K562 (cell line): ENCODE measurements around the gene GABPB2. TPM values are rescaled to one million over a fixed set of nuclear protein-coding genes. Genes with fewer than 3 reads are reported as not detected.
A peak's percentile ranks its signal among the peaks of the same experiment; 100 is the strongest.

Source experiments
- BRCA1 ChIP-seq, 2 experiments: fragments of 450-650 bp in 1 of 2; sonication (generic) in 1 of 2; formaldehyde crosslinking in 1 of 2; IDR thresholded peaks; 2 replicates each; pipeline versions ENCODE4 v1.5.0 to v1.6.1; 2017 to 2020; ENCODE audit warnings: mild to moderate bottlenecking in 1 of 2, missing genetic modification reagents in 1 of 2
- CBX5 ChIP-seq: IDR thresholded peaks from 2 replicates; pipeline ENCODE4 v1.6.1; 2014; ENCODE audit warnings: low read depth, borderline replicate concordance
- CHD1 ChIP-seq: fragments of 200-600 bp; sonication (generic); IDR thresholded peaks from one replicate; pipeline ENCODE4 v1.6.1; 2012; ENCODE audit warnings: mild to moderate bottlenecking, moderate library complexity, low read length, inconsistent platforms
- CTBP1 ChIP-seq: fragments of 450-650 bp; IDR thresholded peaks from 2 replicates; pipeline ENCODE4 v1.6.1; 2016; ENCODE audit warnings: borderline replicate concordance
- ELF2 ChIP-seq: fragments of 250-450 bp; sonication (Bioruptor Pico); IDR thresholded peaks from 2 replicates; pipeline ENCODE4 v1.5.0; 2021; ENCODE audit warnings: mild to moderate bottlenecking
- LEF1 ChIP-seq: fragments of 450-650 bp; IDR thresholded peaks from 2 replicates; pipeline ENCODE4 v1.6.1; 2016; ENCODE audit warnings: mild to moderate bottlenecking
- NFIX ChIP-seq: fragments of 250-450 bp; sonication (Bioruptor Pico); IDR thresholded peaks from 2 replicates; pipeline ENCODE4 v1.4.0; 2020; ENCODE audit warnings: low read depth, mild to moderate bottlenecking, moderate library complexity
- PRMT5 ChIP-seq: sonication (generic); formaldehyde crosslinking; IDR thresholded peaks from 2 replicates; pipeline ENCODE4 v1.5.0; 2020; ENCODE audit warnings: missing genetic modification reagents
- PTBP1 ChIP-seq: fragments of 200-400 bp; formaldehyde crosslinking; IDR thresholded peaks from 2 replicates; pipeline ENCODE4 v1.6.1; 2017; ENCODE audit warnings: low read depth, low read length
- RAD51 ChIP-seq: fragments of 450-650 bp; IDR thresholded peaks from 2 replicates; pipeline ENCODE4 v1.7.1; 2016; ENCODE audit warnings: low read depth, mild to moderate bottlenecking, borderline replicate concordance
- RBM25 ChIP-seq: fragments of 200-400 bp; formaldehyde crosslinking; IDR thresholded peaks from 2 replicates; pipeline ENCODE4 v1.6.1; 2018; ENCODE audit warnings: low read length, low read depth, moderate library complexity; ENCODE audit not compliant: severe bottlenecking
- RBM34 ChIP-seq: fragments of 200-400 bp; formaldehyde crosslinking; IDR thresholded peaks from 2 replicates; pipeline ENCODE4 v1.6.1; 2018; ENCODE audit warnings: low read length, borderline replicate concordance; ENCODE audit not compliant: insufficient read depth
- SIRT6 ChIP-seq: IDR thresholded peaks from one replicate; pipeline ENCODE4 v1.6.1; 2012; ENCODE audit warnings: low read depth, mild to moderate bottlenecking, control low read depth, inconsistent platforms, low read length, moderate library complexity
- ZKSCAN8 ChIP-seq: fragments of 200-800 bp; sonication (Bioruptor generic); IDR thresholded peaks from 2 replicates; pipeline ENCODE4 v1.6.1; 2016; ENCODE audit warnings: missing genetic modification characterization, missing compliant biosample characterization
- ZNF165 ChIP-seq: fragments of 250-450 bp; sonication (Bioruptor Pico); IDR thresholded peaks from 2 replicates; pipeline ENCODE4 v1.4.0; 2020; ENCODE audit warnings: borderline replicate concordance
- ZNF24 ChIP-seq: fragments of 450-650 bp; IDR thresholded peaks from 2 replicates; pipeline ENCODE4 v1.6.1; 2016
- ZNF324 ChIP-seq: fragments of 250-450 bp; sonication (Bioruptor Pico); IDR thresholded peaks from 2 replicates; pipeline ENCODE4 v1.4.0; 2020; ENCODE audit warnings: mild to moderate bottlenecking
- ZNF431 ChIP-seq: sonication (generic); formaldehyde crosslinking; IDR thresholded peaks from 2 replicates; pipeline ENCODE4 v1.8.0; 2022; ENCODE audit warnings: mild to moderate bottlenecking, missing genetic modification reagents
- polyA plus RNA-seq, 8 experiments: library from polyadenylated mRNA; depleted of rRNA in 4 of 8; stranded (reverse) in 5 of 8; unstranded in 3 of 8; fragments of >200 nt; fragmentation: Nextera tagmentation in 2 of 8; fragmentation: Illumina TruSeq in 1 of 8; extraction: Ambion mirVana in 2 of 8; extraction: Trizol in 1 of 8; gene quantifications; 2 replicates each; pipeline versions ENCODE4 v1.2.1 to v1.2.3, GENCODE V29; 2011 to 2014; ENCODE audit warnings: inconsistent platforms in 1 of 8, missing spikeins in 1 of 8
- total RNA-seq, 7 experiments: library from RNA; depleted of rRNA in 6 of 7; stranded (reverse); fragments of >200 nt in 6 of 7; fragmentation: Illumina TruSeq in 2 of 7; extraction: Trizol in 2 of 7; gene quantifications; 2 replicates each; pipeline versions ENCODE4 v1.2.1 to v1.2.3, GENCODE V29; 2011 to 2021; ENCODE audit warnings: low replicate concordance in 1 of 7
- TF ChIP-seq, protein P1 (sequence below): fragments of 450-650 bp; formaldehyde crosslinking; conservative IDR thresholded peaks from 2 replicates; pipeline ENCODE4 v1.4.0; 2022; ENCODE audit warnings: mild to moderate bottlenecking, missing genetic modification characterization
- TF ChIP-seq, protein P2 (sequence below): fragments of 250-450 bp; sonication (Bioruptor Pico); IDR thresholded peaks from 2 replicates; pipeline ENCODE4 v1.4.0; 2020; ENCODE audit warnings: mild to moderate bottlenecking, moderate library complexity
- TF ChIP-seq, protein P3 (sequence below): fragments of 250-450 bp; sonication (Bioruptor Pico); IDR thresholded peaks from 2 replicates; pipeline ENCODE4 v1.5.0; 2021; ENCODE audit warnings: mild to moderate bottlenecking, borderline replicate concordance

The GABPB2 gene
- total and polyA plus RNA-seq, 9 of the 15 experiments (the other 6 are each of a cell fraction or from before 2014, with no cell fraction given) = 2.2 to 13.3 (median 6.1) TPM

DNA sequence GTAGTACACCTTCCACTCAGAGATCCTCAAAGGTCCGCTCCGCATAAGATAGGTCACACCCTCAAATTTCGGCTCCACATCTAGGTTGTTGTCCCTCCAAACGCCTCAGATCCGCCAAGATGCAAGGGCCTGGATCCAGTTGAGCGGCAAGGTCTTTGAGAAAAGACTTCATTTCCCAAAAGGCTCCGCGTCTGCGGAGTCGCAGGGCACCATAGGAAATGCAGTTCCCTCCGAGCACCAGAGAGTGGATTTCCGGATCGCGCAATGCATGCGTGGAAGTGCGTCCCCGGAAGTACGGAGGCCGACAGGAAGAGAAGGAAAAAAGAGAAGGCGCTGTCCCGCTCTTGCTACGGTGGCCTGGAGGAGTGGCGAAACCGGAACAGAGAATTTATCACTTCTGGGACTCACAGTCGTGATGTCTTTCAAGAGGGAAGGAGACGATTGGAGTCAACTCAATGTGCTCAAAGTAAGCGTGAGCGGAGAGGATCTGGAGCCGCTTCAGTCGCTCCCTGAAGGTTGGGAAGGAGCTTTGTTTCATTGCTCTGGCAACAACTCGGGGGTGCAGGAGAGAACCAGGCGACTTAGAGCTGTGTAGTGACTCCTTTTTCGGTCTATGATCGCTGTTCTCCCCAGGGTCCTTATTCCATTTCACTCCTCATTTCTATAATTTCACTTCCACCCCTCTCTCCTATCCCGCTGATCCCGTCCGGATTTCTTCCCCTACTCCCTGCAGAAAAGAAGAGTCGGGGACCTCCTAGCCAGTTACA is 95.4 kb downstream of the GABPB2 start, which contains the start of the genes LYSMD1 and SCNM1 (continued):
- TF ChIP-seq, protein P1, sequence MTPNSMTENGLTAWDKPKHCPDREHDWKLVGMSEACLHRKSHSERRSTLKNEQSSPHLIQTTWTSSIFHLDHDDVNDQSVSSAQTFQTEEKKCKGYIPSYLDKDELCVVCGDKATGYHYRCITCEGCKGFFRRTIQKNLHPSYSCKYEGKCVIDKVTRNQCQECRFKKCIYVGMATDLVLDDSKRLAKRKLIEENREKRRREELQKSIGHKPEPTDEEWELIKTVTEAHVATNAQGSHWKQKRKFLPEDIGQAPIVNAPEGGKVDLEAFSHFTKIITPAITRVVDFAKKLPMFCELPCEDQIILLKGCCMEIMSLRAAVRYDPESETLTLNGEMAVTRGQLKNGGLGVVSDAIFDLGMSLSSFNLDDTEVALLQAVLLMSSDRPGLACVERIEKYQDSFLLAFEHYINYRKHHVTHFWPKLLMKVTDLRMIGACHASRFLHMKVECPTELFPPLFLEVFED (CRISPR knock-in tag) = no peak
- no peak for TF ChIP-seq ZNF324 (CRISPR knock-in tag)
- TF ChIP-seq PTBP1 = no peak
- TF ChIP-seq, protein P2, sequence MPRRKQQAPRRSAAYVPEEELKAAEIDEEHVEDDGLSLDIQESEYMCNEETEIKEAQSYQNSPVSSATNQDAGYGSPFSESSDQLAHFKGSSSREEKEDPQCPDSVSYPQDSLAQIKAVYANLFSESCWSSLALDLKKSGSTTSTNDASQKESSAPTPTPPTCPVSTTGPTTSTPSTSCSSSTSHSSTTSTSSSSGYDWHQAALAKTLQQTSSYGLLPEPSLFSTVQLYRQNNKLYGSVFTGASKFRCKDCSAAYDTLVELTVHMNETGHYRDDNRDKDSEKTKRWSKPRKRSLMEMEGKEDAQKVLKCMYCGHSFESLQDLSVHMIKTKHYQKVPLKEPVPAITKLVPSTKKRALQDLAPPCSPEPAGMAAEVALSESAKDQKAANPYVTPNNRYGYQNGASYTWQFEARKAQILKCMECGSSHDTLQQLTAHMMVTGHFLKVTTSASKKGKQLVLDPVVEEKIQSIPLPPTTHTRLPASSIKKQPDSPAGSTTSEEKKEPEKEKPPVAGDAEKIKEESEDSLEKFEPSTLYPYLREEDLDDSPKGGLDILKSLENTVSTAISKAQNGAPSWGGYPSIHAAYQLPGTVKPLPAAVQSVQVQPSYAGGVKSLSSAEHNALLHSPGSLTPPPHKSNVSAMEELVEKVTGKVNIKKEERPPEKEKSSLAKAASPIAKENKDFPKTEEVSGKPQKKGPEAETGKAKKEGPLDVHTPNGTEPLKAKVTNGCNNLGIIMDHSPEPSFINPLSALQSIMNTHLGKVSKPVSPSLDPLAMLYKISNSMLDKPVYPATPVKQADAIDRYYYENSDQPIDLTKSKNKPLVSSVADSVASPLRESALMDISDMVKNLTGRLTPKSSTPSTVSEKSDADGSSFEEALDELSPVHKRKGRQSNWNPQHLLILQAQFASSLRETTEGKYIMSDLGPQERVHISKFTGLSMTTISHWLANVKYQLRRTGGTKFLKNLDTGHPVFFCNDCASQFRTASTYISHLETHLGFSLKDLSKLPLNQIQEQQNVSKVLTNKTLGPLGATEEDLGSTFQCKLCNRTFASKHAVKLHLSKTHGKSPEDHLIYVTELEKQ (CRISPR knock-in tag) = no peak
- TF ChIP-seq, protein P3, sequence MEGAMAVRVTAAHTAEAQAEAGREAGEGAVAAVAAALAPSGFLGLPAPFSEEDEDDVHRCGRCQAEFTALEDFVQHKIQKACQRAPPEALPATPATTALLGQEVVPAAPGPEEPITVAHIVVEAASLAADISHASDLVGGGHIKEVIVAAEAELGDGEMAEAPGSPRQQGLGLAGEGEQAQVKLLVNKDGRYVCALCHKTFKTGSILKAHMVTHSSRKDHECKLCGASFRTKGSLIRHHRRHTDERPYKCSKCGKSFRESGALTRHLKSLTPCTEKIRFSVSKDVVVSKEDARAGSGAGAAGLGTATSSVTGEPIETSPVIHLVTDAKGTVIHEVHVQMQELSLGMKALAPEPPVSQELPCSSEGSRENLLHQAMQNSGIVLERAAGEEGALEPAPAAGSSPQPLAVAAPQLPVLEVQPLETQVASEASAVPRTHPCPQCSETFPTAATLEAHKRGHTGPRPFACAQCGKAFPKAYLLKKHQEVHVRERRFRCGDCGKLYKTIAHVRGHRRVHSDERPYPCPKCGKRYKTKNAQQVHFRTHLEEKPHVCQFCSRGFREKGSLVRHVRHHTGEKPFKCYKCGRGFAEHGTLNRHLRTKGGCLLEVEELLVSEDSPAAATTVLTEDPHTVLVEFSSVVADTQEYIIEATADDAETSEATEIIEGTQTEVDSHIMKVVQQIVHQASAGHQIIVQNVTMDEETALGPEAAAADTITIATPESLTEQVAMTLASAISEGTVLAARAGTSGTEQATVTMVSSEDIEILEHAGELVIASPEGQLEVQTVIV (CRISPR knock-in tag) = no peak
- TF ChIP-seq NFIX = no peak
- TF ChIP-seq ZNF24 = no peak; the same call in 1 of the 2 replicates
- peak; percentile 23; the same call in 1 of the 2 replicates for TF ChIP-seq LEF1
- TF ChIP-seq RAD51 = no peak
- no peak for TF ChIP-seq RBM34
- TF ChIP-seq SIRT6 = no peak
- peak; percentile 98 for TF ChIP-seq ELF2 (CRISPR knock-in tag)
- TF ChIP-seq ZNF431 = no peak
- peak; percentile 33 for TF ChIP-seq CHD1
- TF ChIP-seq BRCA1 (IDR thresholded peaks at IDR 0.05) = no peak
- TF ChIP-seq BRCA1 (CRISPR knock-in tag; IDR thresholded peaks at IDR 0.05) = no peak
- TF ChIP-seq CBX5 = no peak
- no peak for TF ChIP-seq PRMT5 (CRISPR knock-in tag)
- peak; percentile 60 for TF ChIP-seq CTBP1
- TF ChIP-seq RBM25 = no peak
- TF ChIP-seq ZKSCAN8 (CRISPR knock-in tag) = no peak
- no peak for TF ChIP-seq ZNF165 (CRISPR knock-in tag)
